SK-N-SH treated with all-trans-retinoic acid at 6 μM for 48 hours (cell line): ENCODE measurements around the gene KCNK17.

Source experiments
- ARNTL ChIP-seq: fragments of 450-650 bp; formaldehyde crosslinking; IDR thresholded peaks from 2 replicates; pipeline ENCODE4 v1.5.0; 2020; ENCODE audit warnings: low read depth, mild to moderate bottlenecking, moderate library complexity, borderline replicate concordance
- BACH2 ChIP-seq: fragments of 250-450 bp; sonication (Bioruptor Pico); IDR thresholded peaks from 2 replicates; pipeline ENCODE4 v1.9.0; 2021; ENCODE audit warnings: mild to moderate bottlenecking, borderline replicate concordance
- CREB5 ChIP-seq: fragments of 250-450 bp; sonication (Bioruptor Pico); IDR thresholded peaks from 2 replicates; pipeline ENCODE4 v1.5.1; 2020; ENCODE audit warnings: low read depth, mild to moderate bottlenecking, moderate library complexity
- OSR1 ChIP-seq: fragments of 250-450 bp; sonication (Bioruptor Pico); IDR thresholded peaks from 2 replicates; pipeline ENCODE4 v1.8.0; 2022; ENCODE audit warnings: moderate library complexity, mild to moderate bottlenecking, inconsistent platforms
- PATZ1 ChIP-seq: fragments of 250-450 bp; sonication (Bioruptor Pico); IDR thresholded peaks from 2 replicates; pipeline ENCODE4 v1.8.0; 2020; ENCODE audit warnings: mild to moderate bottlenecking, moderate library complexity, borderline replicate concordance
- RARB ChIP-seq: fragments of 250-450 bp; sonication (Bioruptor Pico); IDR thresholded peaks from 2 replicates; pipeline ENCODE4 v1.8.0; 2021; ENCODE audit warnings: mild to moderate bottlenecking, moderate library complexity
- TCF4 ChIP-seq: fragments of 250-450 bp; sonication (Bioruptor Pico); IDR thresholded peaks from 2 replicates; pipeline ENCODE4 v1.8.0; 2021; ENCODE audit warnings: mild to moderate bottlenecking, moderate library complexity, borderline replicate concordance
- TOX ChIP-seq: fragments of 250-450 bp; sonication (Bioruptor Pico); IDR thresholded peaks from 2 replicates; pipeline ENCODE4 v1.8.0; 2021; ENCODE audit warnings: mild to moderate bottlenecking, moderate library complexity, borderline replicate concordance
- ZFP3 ChIP-seq: fragments of 250-450 bp; sonication (Bioruptor Pico); IDR thresholded peaks from 2 replicates; pipeline ENCODE4 v1.5.0; 2020; ENCODE audit warnings: mild to moderate bottlenecking, moderate library complexity

GRCh38 chr6:39269961-39270360 lies 44.3 kb downstream of the KCNK17 start:
- TF ChIP-seq TOX (CRISPR knock-in tag) (no peak), BACH2 (CRISPR knock-in tag) (no peak), PATZ1 (CRISPR knock-in tag) (no peak), ZFP3 (CRISPR knock-in tag) (no peak), RARB (CRISPR knock-in tag) (no peak), CREB5 (CRISPR knock-in tag) (no peak), TCF4 (CRISPR knock-in tag) (no peak), ARNTL (no peak), OSR1 (CRISPR knock-in tag) (no peak)
